Endothelial cell of umbilical vein (primary cell): ENCODE measurements around the gene ABHD10. TPM values are rescaled to one million over a fixed set of nuclear protein-coding genes. Genes with fewer than 3 reads are reported as not detected.

Experiments
- BruUV-seq: library from RNA; stranded (reverse); fragments of 400-500 nt; replicated peaks from 2 replicates; lab custom pipeline; 2021; lab: Mats Ljungman, UMichigan
- CTCF ChIA-PET: fragments of 300-600, 350-600 bp; sonication (Branson Sonifier 250); formaldehyde crosslinking; loops from one replicate; lab custom pipeline; 2021; ENCODE audit warnings: antibody characterized with exemption, inconsistent platforms; lab: Charles Lee
- POLR2A ChIA-PET: fragments of 300-600, 350-600 bp; sonication (Branson Sonifier 250); formaldehyde crosslinking; loops from one replicate; lab custom pipeline; 2021; ENCODE audit warnings: antibody characterized with exemption, inconsistent platforms; lab: Charles Lee
- DNase-seq: peaks from one replicate; pipeline ENCODE4 v3.0.0-alpha.2; 2011; ENCODE audit warnings: low read depth, low spot score
- FAIRE-seq: peaks from 2 replicates; lab custom pipeline; 2011; peaks lifted over from hg19 to GRCh38; lab: Jason Lieb, UNC
- H2AFZ ChIP-seq: 2 replicates; pipeline ENCODE4 v1.6.0; 2012; ENCODE audit warnings: low read depth, low read length, control low read depth, inconsistent platforms
- H3K27ac ChIP-seq: 2 replicates; pipeline ENCODE4 v1.5.1; 2011; ENCODE audit warnings: low read depth, mild to moderate bottlenecking, control low read depth, low read length, moderate library complexity; ENCODE audit not compliant: insufficient read depth
- H3K27me3 ChIP-seq, 2 experiments: 2 replicates each; pipeline versions ENCODE4 v1.6.0 to v1.6.1; 2011; ENCODE audit warnings: low read length in 2 of 2, mixed read lengths in 1 of 2; ENCODE audit not compliant: control insufficient read depth in 2 of 2, insufficient read depth in 2 of 2
- H3K36me3 ChIP-seq, 2 experiments: 2 replicates in 1 of 2; 3 replicates in 1 of 2; pipeline ENCODE4 v1.5.1; 2011; ENCODE audit warnings: low read length in 2 of 2, mild to moderate bottlenecking in 1 of 2, moderate library complexity in 1 of 2; ENCODE audit not compliant: control insufficient read depth in 2 of 2, insufficient read depth in 2 of 2; ENCODE audit errors: extremely low read depth in 1 of 2
- H3K4me1 ChIP-seq: 3 replicates; pipeline ENCODE4 v1.5.1; 2011; ENCODE audit warnings: mild to moderate bottlenecking, low read length; ENCODE audit not compliant: control insufficient read depth, insufficient read depth; ENCODE audit errors: extremely low read depth
- H3K4me2 ChIP-seq: 2 replicates; pipeline ENCODE4 v1.6.1; 2011; ENCODE audit warnings: low read length, control low read depth, mixed read lengths; ENCODE audit not compliant: insufficient read depth
- H3K4me3 ChIP-seq, 3 experiments: fragments of 200-600 bp in 1 of 3; sonication (generic), shearing (Covaris generic) in 1 of 3; replicated peaks in 1 of 3; 2 replicates each; pipeline ENCODE4 v1.5.1; 2011 to 2016; ENCODE audit warnings: control low read depth in 3 of 3, low read length in 3 of 3, mild to moderate bottlenecking in 2 of 3, inconsistent platforms in 1 of 3, low read depth in 1 of 3, moderate library complexity in 1 of 3; ENCODE audit not compliant: insufficient read depth in 1 of 3
- H3K79me2 ChIP-seq: 2 replicates; pipeline ENCODE4 v1.6.0; 2012; ENCODE audit warnings: low read length, inconsistent platforms; ENCODE audit not compliant: control insufficient read depth, insufficient read depth
- H3K9ac ChIP-seq: replicated peaks from 2 replicates; pipeline ENCODE3; 2011; ENCODE audit warnings: low read length, control low read depth; ENCODE audit not compliant: insufficient read depth; ENCODE audit errors: extremely low read depth
- H3K9me1 ChIP-seq: replicated peaks from 3 replicates; pipeline ENCODE4 v1.6.0; 2011; ENCODE audit warnings: mild to moderate bottlenecking, low read length; ENCODE audit not compliant: control insufficient read depth, insufficient read depth; ENCODE audit errors: extremely low read depth
- H3K9me3 ChIP-seq: replicated peaks from 2 replicates; pipeline ENCODE4 v1.5.1; 2012; ENCODE audit warnings: low read length, inconsistent platforms; ENCODE audit not compliant: control insufficient read depth, insufficient read depth
- H4K20me1 ChIP-seq: replicated peaks from 2 replicates; pipeline ENCODE3; 2011; ENCODE audit warnings: mild to moderate bottlenecking, low read length; ENCODE audit not compliant: control insufficient read depth, insufficient read depth; ENCODE audit errors: extremely low read depth
- CTCF ChIP-seq, 2 donors: IDR thresholded peaks; 1 replicate in 1 of 2; 2 replicates in 1 of 2; pipeline ENCODE4 v1.5.1; 2011; ENCODE audit warnings: low read length in 2 of 2, mild to moderate bottlenecking in 2 of 2, moderate library complexity in 2 of 2, control low read depth in 1 of 2, inconsistent platforms in 1 of 2, low read depth in 1 of 2; ENCODE audit not compliant: insufficient read depth in 1 of 2; ENCODE audit errors: extremely low read depth in 1 of 2
- POLR2AphosphoS5 ChIP-seq: IDR thresholded peaks from 2 replicates; pipeline ENCODE4 v1.6.1; 2012; ENCODE audit warnings: low read depth, mild to moderate bottlenecking, control low read depth, low read length, moderate library complexity; ENCODE audit not compliant: insufficient read depth
- dilution Hi-C: fragments of 300-500 bp; cut with MboI; formaldehyde crosslinking; loops from one replicate; pipeline ENCODE4 v1.15.0; 2019; ENCODE audit warnings: low sequenced_read_pairs; ENCODE audit not compliant: extremely low pct_ligation_motif_present
- intact Hi-C: fragments of 100-400 bp; cut with micrococcal nuclease; formaldehyde crosslinking; loops from one replicate; pipeline ENCODE4 v1.10.0; 2022
- polyA plus RNA-seq, 4 experiments: library from polyadenylated mRNA; depleted of rRNA in 3 of 4; stranded (reverse) in 3 of 4; unstranded in 1 of 4; fragments of >200 nt; gene quantifications; 2 replicates each; pipeline versions ENCODE4 v1.2.1 to v1.2.3, GENCODE V29; 2011 to 2012; ENCODE audit warnings: missing spikeins in 1 of 4
- total RNA-seq: library from RNA; stranded (reverse); gene quantifications from 2 replicates; pipeline ENCODE4 v1.2.3, GENCODE V29; 2021

ABHD10 gene
- total and polyA plus RNA-seq, 2 donors (not counting 3 experiments of a cell fraction or from before 2014, with no cell fraction given) = 10.0 to 37.0 TPM

GRCh38 chr3:112013058-112013783 lies 34.4 kb downstream of the ABHD10 start:
- BruUV-seq = no TSS peak
- peak; percentile 72 for FAIRE-seq
- peak overlapping the region; percentile 75 for H2AFZ ChIP-seq

More at GRCh38 chr3:112013058-112013783, 34.4 kb downstream of the ABHD10 start:
- Histone ChIP-seq H3K27ac (no peak overlapping the region), H3K9me1 (peaks cover 5% of the 10 kb centered on the region), H3K36me3 (no peaks in the 10 kb centered on the region), H3K4me3 (no peak overlapping the region), H3K4me1 (no peaks in the 10 kb centered on the region), H3K4me2 (no peak overlapping the region), H4K20me1 (no peaks in the 10 kb centered on the region), H3K27me3 (no peaks in the 10 kb centered on the region), H3K79me2 (no peaks in the 10 kb centered on the region), H3K9ac (no peak overlapping the region), H3K9me3 (no peaks in the 10 kb centered on the region)
- ChIA-PET CTCF (interaction anchor here (0.6 to 8.2 kb wide), 61 partner anchors 10 to 435 kb away, joined by 3 to 291 read pairs (median 5); partner anchors contain the start of genes ABHD10, PHLDB2, SLC9C1 and TAGLN3), POLR2A (interaction anchor here (0.6 to 0.9 kb wide), 2 partner anchors 46 to 296 kb away, joined by 3 read pairs; no protein-coding TSS in a partner anchor)
- TF ChIP-seq CTCF (IDR thresholded peaks at IDR 0.05; ENCODE audit: extremely low read depth in 1 of 2, insufficient read depth in 1 of 2, low read depth in 1 of 2, low read length in 2 of 2) (peak; percentile 64 to 69), POLR2AphosphoS5 (no peak)
- intact Hi-C loops (loop anchor here (1.0 kb wide), 5 partner anchors 24 to 344 kb away; no protein-coding TSS in a partner anchor), dilution Hi-C loops (no loop called here)
- DNase-seq = peak; percentile 70
